Cardiac muscle cell (in vitro differentiated cells and primary cell): ENCODE measurements around the gene ADIRF. TPM values are rescaled to one million over a fixed set of nuclear protein-coding genes. Genes with fewer than 3 reads are reported as not detected.
"Not testable (repeated sequence)": the region's sequence is repeated elsewhere in the genome, so short reads cannot be mapped to it uniquely, and the experiment has no call there.

Source experiments
- DNase-seq, 2 donors: peaks; one replicate each; pipeline versions ENCODE4 v3.0.0 to v3.0.0-alpha.2; 2010 to 2017; ENCODE audit warnings: low read depth in 1 of 2, low spot score in 1 of 2
- H3K27ac ChIP-seq: fragments of 200-600 bp; sonication (generic); 2 replicates; pipeline ENCODE4 v1.5.1; 2016
- H3K27me3 ChIP-seq: fragments of 200-600 bp; sonication (generic); 2 replicates; pipeline ENCODE4 v1.6.0; 2016; ENCODE audit warnings: control low read depth
- H3K36me3 ChIP-seq: fragments of 200-600 bp; sonication (generic); 2 replicates; pipeline ENCODE4 v1.5.1; 2016; ENCODE audit warnings: control low read depth
- H3K4me1 ChIP-seq: fragments of 200-600 bp; sonication (generic); 2 replicates; pipeline ENCODE4 v1.8.1; 2017; ENCODE audit warnings: low read depth, mild to moderate bottlenecking, mixed run types
- H3K4me3 ChIP-seq: fragments of 200-600 bp; sonication (generic); 2 replicates; pipeline ENCODE4 v1.5.1; 2016; ENCODE audit warnings: mild to moderate bottlenecking
- H3K9me3 ChIP-seq: fragments of 200-600 bp; sonication (generic); 2 replicates; pipeline ENCODE4 v1.5.1; 2017; ENCODE audit warnings: low read depth, mild to moderate bottlenecking, control low read depth
- polyA plus RNA-seq: library from polyadenylated mRNA; unstranded; fragments of >200 nt; fragmentation: Nextera tagmentation; extraction: Ambion mirVana; gene quantifications from 2 replicates; pipeline ENCODE4 v1.2.1, GENCODE V29; 2016
- total RNA-seq: library from RNA; depleted of rRNA; stranded (reverse); fragments of >200 nt; gene quantifications from 2 replicates; pipeline ENCODE4 v1.2.3, GENCODE V29; 2016
- TF ChIP-seq, protein P1 (sequence below): IDR thresholded peaks from 2 replicates; pipeline ENCODE4 v1.5.1; 2012; ENCODE audit warnings: low read depth, mild to moderate bottlenecking, low read length

Gene ADIRF
- total and polyA plus RNA-seq, 2 experiments from 2014 or later, result 0.40 TPM; not detected in 1

DNA sequence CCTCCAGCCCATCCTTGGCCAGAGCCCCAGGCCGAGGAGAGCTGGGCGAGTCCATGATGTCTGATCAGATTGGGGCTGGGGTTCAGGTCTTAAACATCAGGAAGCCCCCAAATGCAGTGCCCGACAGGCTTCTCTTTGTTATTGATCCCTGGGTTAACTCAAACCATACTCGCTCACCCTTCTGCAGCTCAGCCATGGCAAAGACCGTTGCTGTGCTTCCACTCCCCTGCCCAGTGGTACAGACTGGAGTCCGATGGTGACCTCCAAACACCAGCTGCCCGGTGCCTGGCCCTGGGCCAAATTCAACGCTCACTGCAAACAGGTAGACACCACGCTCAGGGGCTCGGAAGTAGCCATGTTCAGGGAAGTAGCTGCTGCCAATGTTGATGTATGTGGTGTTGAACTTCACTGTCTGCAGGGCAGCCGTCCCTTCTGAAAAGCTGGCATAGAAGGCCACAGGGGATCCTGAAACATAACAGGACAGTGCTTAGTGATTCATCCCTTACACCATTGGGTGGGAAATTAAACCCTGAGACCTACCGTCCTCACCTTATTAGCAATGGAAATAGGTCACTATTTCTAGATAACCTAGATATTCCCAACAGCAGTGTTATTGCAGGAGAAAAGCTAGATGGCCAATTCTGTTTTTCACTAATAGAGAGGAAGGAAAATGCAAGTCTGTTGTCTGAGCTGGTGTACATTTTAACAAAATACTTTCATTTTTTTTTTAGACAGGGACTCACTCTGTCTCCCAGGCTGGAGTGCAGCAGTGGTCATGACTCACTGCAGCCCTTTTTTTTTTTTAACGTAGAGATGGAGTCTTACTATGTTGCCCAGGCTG, 31.4 kb upstream of the ADIRF start:
- no peaks in the 10 kb centered on the region for H3K36me3 ChIP-seq
- H3K4me1 ChIP-seq, result peaks cover 6% of the 10 kb centered on the region
- H3K9me3 ChIP-seq, result no peaks in the 10 kb centered on the region
- H3K27ac ChIP-seq, result no peak overlapping the region
- H3K27me3 ChIP-seq, result no peaks in the 10 kb centered on the region
- peak in 1 of 2 donors; percentile 41 for DNase-seq
- no peak overlapping the region for H3K4me3 ChIP-seq
- TF ChIP-seq, protein P1, sequence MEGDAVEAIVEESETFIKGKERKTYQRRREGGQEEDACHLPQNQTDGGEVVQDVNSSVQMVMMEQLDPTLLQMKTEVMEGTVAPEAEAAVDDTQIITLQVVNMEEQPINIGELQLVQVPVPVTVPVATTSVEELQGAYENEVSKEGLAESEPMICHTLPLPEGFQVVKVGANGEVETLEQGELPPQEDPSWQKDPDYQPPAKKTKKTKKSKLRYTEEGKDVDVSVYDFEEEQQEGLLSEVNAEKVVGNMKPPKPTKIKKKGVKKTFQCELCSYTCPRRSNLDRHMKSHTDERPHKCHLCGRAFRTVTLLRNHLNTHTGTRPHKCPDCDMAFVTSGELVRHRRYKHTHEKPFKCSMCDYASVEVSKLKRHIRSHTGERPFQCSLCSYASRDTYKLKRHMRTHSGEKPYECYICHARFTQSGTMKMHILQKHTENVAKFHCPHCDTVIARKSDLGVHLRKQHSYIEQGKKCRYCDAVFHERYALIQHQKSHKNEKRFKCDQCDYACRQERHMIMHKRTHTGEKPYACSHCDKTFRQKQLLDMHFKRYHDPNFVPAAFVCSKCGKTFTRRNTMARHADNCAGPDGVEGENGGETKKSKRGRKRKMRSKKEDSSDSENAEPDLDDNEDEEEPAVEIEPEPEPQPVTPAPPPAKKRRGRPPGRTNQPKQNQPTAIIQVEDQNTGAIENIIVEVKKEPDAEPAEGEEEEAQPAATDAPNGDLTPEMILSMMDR, result no peak

DNA sequence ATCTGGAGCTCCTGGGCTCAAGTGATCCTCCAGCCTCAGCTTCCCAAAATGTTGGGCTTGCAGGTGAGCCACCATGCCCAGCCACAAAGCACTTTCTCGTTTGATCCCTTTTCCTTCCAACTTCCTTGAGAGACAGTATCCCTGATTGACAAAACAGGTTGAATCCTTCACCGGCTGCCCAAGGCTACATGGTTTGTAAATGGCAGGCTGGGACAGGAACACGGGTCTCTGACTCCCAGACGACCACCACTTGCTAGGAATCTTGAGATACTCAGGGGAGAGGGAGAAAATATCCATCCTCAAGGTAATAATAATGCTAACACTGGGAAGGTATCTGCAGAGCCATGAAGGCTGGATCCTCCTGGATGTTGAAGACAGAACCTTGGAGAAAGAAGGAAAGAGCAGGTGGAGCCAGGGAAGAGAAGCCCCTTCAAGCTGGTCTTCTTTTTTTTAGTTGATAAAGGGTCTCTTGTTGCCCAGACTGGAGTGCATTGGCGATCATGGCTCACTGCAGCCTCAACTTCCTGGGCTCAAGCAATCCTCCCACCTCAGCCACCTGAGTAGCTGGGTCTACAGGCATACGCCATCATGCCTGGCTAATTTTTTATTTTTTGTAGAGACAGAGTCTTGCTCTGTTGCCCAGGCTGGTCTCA, 30.7 kb upstream of the ADIRF start:
- no peak for DNase-seq
- Histone ChIP-seq H3K27ac (no peak overlapping the region), H3K4me1 (peaks cover 6% of the 10 kb centered on the region), H3K9me3 (no peaks in the 10 kb centered on the region), H3K27me3 (no peaks in the 10 kb centered on the region), H3K36me3 (no peaks in the 10 kb centered on the region), H3K4me3 (no peak overlapping the region)
- TF ChIP-seq, protein P1, result no peak

DNA sequence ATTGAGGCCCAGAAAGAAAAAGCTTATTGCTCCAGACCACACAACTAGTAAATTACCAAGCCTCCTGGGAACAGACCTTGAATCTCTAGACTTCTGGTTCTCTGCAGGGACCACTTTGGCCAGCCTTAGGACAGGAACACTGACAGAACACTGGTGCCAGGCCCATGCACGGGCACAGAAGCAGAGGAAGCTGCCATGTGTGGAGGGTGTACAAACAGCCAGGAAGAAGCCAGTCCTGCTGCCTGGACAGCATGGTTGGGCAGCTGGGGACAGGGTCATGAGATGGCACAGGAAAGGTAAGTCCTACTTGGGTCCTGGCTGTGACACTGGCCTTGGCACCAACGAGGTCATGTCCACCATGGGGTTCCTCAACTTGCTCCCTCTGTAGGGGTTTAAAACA, 30.0 kb upstream of the ADIRF start:
- Histone ChIP-seq H3K4me1 (peaks cover 6% of the 10 kb centered on the region), H3K27ac (no peak overlapping the region), H3K9me3 (no peaks in the 10 kb centered on the region), H3K4me3 (no peak overlapping the region), H3K36me3 (no peaks in the 10 kb centered on the region), H3K27me3 (no peaks in the 10 kb centered on the region)
- DNase-seq, result no peak
- TF ChIP-seq, protein P1, result no peak

DNA sequence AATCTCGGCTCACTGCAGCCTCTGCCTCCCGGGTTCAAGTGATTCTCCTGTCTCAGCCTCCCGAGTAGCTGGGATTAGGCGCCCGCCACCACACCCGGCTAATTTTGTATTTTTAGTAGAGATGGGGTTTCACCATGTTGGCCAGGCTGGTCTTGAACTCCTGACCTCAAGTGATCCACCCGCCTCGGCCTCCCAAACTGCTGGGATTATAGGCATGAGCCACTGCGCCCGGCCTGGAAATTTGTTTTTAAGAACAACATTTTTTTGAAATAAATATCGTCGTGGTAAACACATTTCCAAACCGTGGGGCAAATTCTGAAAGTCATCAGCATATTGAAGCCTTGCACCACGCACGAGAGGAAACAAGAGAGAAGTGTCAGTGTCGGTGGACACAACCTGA, 28.2 kb upstream of the ADIRF start:
- H3K9me3 ChIP-seq, H3K4me1 ChIP-seq, H3K27me3 ChIP-seq, DNase-seq, H3K4me3 ChIP-seq, H3K27ac ChIP-seq, H3K36me3 ChIP-seq: not testable (repeated sequence)

DNA sequence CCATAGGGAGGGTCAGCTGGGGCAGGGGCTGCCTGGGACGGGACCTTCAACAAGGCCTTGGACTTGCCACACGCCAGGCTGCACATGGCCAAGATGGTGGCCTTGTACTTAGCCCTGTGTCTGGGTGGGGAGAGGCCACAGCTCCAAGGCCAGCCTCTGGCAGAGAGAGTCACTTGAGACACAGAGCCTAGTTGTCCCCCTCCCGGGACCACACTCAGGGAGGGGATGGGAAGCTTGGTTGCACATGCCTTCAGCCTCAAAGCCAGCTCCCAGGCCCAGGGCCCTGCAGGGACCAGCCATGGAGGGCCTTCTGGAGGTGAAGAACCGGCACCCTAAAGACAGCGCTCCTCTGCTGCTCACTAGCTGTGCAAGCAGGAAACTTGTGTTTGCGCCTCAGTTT, 27.6 kb upstream of the ADIRF start:
- Histone ChIP-seq H3K4me3 (no peak overlapping the region), H3K4me1 (no peaks in the 10 kb centered on the region), H3K36me3 (no peaks in the 10 kb centered on the region), H3K27ac (no peak overlapping the region), H3K27me3 (no peaks in the 10 kb centered on the region), H3K9me3 (no peaks in the 10 kb centered on the region)
- TF ChIP-seq, protein P1, result no peak
- no peak for DNase-seq

DNA sequence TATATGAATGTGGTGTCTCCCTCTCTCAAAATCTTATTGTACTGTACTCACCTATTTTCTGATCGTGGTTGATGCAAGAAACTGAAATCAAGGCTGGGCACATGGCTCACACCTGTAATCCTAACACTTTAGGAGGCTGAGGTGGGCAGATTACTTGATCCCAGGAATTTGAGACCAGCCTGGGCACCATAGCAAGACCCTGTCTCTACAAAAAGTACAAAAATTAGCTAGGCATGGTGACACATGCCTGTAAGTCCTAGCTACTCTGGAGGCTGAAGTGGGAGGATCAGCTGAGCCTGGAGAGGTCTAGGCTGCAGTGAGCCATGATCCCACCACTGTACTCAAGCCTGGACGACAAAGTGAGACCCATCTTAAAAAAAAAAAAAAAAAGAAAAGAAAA, 26.9 kb upstream of the ADIRF start:
- TF ChIP-seq, protein P1, result no peak

More for the DNA sequence above, 26.9 kb upstream of the ADIRF start:
- Histone ChIP-seq H3K4me3 (no peak overlapping the region), H3K9me3 (no peaks in the 10 kb centered on the region), H3K4me1 (no peaks in the 10 kb centered on the region), H3K27ac (no peak overlapping the region), H3K36me3 (no peaks in the 10 kb centered on the region), H3K27me3 (no peaks in the 10 kb centered on the region)
- no peak for DNase-seq
